ENCODE measurements around the gene TFAP2D.

Gene TFAP2D

DNA sequence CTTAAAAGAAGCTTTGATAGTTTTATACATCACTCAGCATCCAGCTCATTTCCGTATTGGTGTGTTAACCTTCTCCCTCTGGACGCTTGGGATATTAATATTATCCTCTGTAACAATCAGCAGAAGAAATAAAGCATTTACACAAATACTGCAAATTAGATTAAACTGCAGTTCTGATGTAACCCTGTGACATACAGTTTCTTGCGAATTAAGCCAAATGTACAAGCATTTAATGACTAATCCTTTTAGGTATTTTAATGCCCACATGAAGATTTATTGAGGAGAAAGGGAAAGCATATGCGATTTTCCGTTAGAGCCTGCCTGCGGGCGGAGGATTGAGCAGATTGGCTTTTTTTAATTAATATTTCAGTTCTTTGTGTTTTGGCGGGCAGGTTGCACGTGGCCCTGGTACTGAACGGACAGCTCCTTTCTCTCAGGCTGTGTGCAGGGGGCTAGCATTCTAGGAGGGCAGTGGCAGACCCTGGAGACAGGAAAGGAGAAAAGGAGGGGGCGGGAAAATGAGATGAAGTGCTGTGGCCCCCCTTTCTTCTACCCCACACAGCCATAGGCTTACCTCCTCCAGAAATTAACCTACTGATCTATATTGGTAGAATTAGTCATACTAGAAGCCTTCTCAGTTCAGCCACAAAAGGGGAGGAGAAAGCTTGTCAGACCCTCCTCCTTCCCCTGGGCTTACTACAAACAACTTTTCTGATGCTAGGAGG lies 14.1 kb upstream of the TFAP2D start:
- TF ChIP-seq, protein P1, sequence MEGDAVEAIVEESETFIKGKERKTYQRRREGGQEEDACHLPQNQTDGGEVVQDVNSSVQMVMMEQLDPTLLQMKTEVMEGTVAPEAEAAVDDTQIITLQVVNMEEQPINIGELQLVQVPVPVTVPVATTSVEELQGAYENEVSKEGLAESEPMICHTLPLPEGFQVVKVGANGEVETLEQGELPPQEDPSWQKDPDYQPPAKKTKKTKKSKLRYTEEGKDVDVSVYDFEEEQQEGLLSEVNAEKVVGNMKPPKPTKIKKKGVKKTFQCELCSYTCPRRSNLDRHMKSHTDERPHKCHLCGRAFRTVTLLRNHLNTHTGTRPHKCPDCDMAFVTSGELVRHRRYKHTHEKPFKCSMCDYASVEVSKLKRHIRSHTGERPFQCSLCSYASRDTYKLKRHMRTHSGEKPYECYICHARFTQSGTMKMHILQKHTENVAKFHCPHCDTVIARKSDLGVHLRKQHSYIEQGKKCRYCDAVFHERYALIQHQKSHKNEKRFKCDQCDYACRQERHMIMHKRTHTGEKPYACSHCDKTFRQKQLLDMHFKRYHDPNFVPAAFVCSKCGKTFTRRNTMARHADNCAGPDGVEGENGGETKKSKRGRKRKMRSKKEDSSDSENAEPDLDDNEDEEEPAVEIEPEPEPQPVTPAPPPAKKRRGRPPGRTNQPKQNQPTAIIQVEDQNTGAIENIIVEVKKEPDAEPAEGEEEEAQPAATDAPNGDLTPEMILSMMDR (conservative IDR thresholded peaks at IDR 0.05; ENCODE audit: low read depth, low read length) = no peak
- H3K4me3 ChIP-seq (ENCODE audit: low read length) = no peak overlapping the region
- peak; percentile 41 for DNase-seq (ENCODE audit: low read depth)

DNA sequence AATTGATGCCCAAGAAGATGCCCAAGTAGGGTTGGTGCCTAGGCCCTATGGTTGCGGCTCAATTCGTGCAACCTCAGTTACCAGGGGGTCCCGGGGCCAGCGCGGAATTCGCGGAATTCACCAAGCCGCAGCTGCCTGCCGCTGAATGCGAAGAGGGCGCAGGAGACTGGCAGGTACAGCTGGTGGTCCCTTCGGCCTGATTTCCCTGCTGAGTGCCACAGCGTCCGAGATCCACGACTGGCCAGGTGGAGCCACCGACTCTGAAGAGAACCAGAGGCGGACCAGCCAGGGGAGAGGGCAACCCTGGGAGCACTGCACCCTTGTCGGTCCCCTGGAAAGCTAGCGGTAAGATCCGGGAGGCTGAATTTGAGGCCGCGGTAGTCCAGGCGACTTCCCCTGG lies 6.8 kb upstream of the TFAP2D start:
- no peak for DNase-seq (ENCODE audit: low read depth)
- TF ChIP-seq, protein P1 (conservative IDR thresholded peaks at IDR 0.05; ENCODE audit: low read depth, low read length) = no peak
- no peak overlapping the region for H3K4me3 ChIP-seq (ENCODE audit: low read length)

DNA sequence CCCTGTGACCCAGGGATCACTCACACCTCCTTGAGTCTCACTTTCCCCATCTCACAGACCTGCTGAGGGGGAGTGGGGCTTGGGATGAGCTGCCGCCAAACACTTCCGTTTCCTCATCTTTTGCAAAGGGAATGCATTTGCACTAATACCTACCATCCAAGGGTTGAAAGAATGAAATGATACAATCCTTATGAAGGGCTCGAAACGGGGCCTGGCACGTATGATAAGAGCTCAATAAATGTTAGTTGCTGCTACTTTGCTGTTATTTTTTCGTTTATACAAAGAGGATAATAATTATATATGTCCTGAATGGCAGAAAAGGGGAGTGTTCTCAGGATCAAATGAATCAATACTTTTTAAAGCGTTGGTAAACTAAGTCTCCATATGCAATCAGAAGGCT lies 6.1 kb upstream of the TFAP2D start:
- TF ChIP-seq, protein P1 (conservative IDR thresholded peaks at IDR 0.05; ENCODE audit: low read depth, low read length) = no peak
- no peak for DNase-seq (ENCODE audit: low read depth)
- no peak overlapping the region for H3K4me3 ChIP-seq (ENCODE audit: low read length)

DNA sequence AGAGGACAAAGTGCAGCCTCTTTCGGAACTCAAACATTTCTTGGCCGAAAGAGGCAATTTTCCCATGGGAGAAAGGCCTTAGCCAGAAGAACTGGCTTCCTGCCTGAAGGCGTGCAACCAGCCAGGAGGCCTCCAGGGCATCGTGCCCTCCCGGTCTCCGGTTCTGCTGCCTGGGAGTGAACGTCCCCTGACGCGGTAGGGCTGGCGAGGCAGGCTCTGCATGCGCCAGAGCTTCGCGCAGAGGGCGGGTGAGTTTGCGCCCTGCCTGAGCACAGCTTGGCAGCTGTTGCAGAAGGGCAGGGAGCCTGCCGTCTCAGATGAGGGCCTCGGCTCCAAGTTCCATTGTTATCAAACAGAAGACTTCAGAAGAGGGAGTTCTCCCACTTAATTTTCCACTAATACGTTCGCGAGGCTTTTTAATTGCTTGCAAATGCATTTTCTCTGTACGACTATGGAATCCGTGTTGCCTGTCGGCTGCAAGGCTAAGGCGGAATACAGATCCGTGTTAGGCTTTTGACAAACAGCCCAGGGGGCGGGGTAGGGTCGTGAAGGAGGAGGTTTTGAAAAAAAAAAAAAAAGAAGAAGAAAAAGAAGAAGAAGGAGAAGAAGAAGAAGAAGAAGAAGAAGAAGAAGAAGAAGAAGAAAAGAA lies 5.5 kb upstream of the TFAP2D start:
- DNase-seq (ENCODE audit: low read depth) = no peak
- no peak overlapping the region for H3K4me3 ChIP-seq (ENCODE audit: low read length)
- TF ChIP-seq, protein P1 (conservative IDR thresholded peaks at IDR 0.05; ENCODE audit: low read depth, low read length) = no peak

DNA sequence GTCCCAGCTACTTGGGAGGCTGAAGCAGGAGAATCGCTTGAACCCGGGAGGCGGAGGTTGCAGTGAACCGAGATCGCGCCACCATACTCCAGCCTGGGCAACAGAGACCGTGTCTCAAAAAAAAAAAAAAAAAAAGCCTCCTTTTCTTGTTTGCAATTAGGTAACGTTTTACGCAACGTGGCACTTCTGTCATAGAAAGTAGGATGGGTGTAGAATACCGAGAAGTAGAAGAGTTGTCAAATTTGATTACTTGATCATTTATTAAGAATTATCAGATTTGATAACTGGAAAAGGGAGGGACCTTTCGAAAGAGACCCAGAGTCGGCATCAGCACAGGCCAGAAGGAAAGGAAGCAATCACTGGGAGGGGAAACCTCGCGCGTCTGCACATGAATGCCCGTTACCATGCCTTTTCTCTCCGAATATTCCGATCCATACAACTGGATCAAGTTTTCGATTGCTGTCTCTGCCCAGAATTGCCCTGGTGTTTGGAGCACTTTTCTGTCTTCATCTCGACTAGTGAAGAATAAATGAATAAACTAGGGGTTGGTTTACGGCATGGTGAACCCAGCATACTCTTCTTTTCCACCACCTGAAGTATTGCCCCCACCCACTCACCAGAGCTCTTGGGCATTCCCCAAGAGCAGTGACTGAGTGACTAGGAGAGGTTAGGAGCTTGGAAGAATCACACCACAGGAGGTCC lies 4.5 kb upstream of the TFAP2D start:
- TF ChIP-seq, protein P1 (conservative IDR thresholded peaks at IDR 0.05; ENCODE audit: low read depth, low read length) = no peak
- no peak overlapping the region for H3K4me3 ChIP-seq (ENCODE audit: low read length)
- no peak for DNase-seq (ENCODE audit: low read depth)

DNA sequence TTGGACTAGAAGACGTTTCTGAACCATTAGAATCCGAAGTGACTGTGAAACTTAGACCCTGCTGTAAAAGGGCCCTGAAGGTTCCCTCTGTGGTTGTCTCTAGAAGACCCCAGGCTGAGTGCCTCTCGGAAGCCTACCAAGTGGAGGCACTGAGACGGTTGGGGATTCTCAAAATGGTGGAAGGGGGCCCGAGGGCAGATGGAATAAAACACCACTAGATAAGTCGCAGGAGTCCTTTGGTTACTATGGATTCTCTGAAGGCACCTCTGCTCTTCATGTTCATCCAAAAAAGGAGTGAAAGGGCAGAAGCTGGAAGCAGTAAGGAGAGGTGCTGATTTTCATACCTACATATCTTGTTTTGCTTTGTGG lies 4.0 kb upstream of the TFAP2D start:
- no peak overlapping the region for H3K4me3 ChIP-seq (ENCODE audit: low read length)
- TF ChIP-seq, protein P1 (conservative IDR thresholded peaks at IDR 0.05; ENCODE audit: low read depth, low read length) = no peak
- DNase-seq (ENCODE audit: low read depth) = no peak

Data from retinal pigment epithelial cell (primary cell).